Smooth muscle cell (in vitro differentiated cells): ENCODE measurements around the gene DRG2. TPM values are rescaled to one million over a fixed set of nuclear protein-coding genes. Genes with fewer than 3 reads are reported as not detected.

Experiments
- DNase-seq: peaks from one replicate; lab custom pipeline; 2025; ENCODE audit not compliant: unreplicated experiment; lab: John Stamatoyannopoulos, UW
- H2AFZ ChIP-seq: fragments of 200-600 bp; sonication (generic); 2 replicates; pipeline ENCODE4 v1.6.0; 2016; ENCODE audit warnings: antibody characterized with exemption, low read depth, mild to moderate bottlenecking
- H3F3A ChIP-seq: fragments of 200-600 bp; sonication (generic); 2 replicates; pipeline ENCODE4 v1.6.0; 2017; ENCODE audit warnings: antibody characterized with exemption, low read depth
- H3K27ac ChIP-seq: fragments of 200-600 bp; sonication (generic); 2 replicates; pipeline ENCODE4 v1.5.1; 2016; ENCODE audit warnings: low read depth, mild to moderate bottlenecking
- H3K27me3 ChIP-seq: fragments of 200-600 bp; sonication (generic); 2 replicates; pipeline ENCODE4 v1.6.1; 2016; ENCODE audit warnings: low read depth, mild to moderate bottlenecking
- H3K36me3 ChIP-seq: fragments of 200-600 bp; sonication (generic); 2 replicates; pipeline ENCODE4 v1.5.1; 2016; ENCODE audit warnings: low read depth
- H3K4me1 ChIP-seq: fragments of 200-600 bp; sonication (generic); 2 replicates; pipeline ENCODE4 v1.5.1; 2016; ENCODE audit warnings: low read depth
- H3K4me2 ChIP-seq: fragments of 200-600 bp; sonication (generic); 2 replicates; pipeline ENCODE4 v1.6.0; 2016; ENCODE audit warnings: mild to moderate bottlenecking
- H3K4me3 ChIP-seq: fragments of 200-600 bp; sonication (generic); 2 replicates; pipeline ENCODE4 v1.5.1; 2016; ENCODE audit warnings: mild to moderate bottlenecking
- H3K79me2 ChIP-seq: fragments of 200-600 bp; sonication (generic); 2 replicates; pipeline ENCODE4 v1.6.0; 2016; ENCODE audit warnings: low read depth, mild to moderate bottlenecking
- H3K9ac ChIP-seq: fragments of 200-600 bp; sonication (generic); 2 replicates; pipeline ENCODE4 v1.6.0; 2016; ENCODE audit warnings: low read depth
- H3K9me3 ChIP-seq: fragments of 200-600 bp; sonication (generic); replicated peaks from 2 replicates; pipeline ENCODE4 v1.5.1; 2016; ENCODE audit warnings: low read depth
- H4K20me1 ChIP-seq: fragments of 200-600 bp; sonication (generic); 2 replicates; pipeline ENCODE4 v1.6.0; 2016; ENCODE audit warnings: low read depth
- WGBS: methylation state at CpG from one replicate; pipeline ENCODE4 v1.1.7; 2016; ENCODE audit warnings: low lambda C conversion rate; 5-methylcytosine and 5-hydroxymethylcytosine counted together
- polyA plus RNA-seq: library from polyadenylated mRNA; unstranded; fragments of >200 nt; fragmentation: Nextera tagmentation; extraction: Ambion mirVana; gene quantifications from 2 replicates; pipeline ENCODE4 v1.2.1, GENCODE V29; 2016
- total RNA-seq: library from RNA; depleted of rRNA; stranded (reverse); fragments of >200 nt; gene quantifications from 2 replicates; pipeline ENCODE4 v1.2.3, GENCODE V29; 2014
- TF ChIP-seq, protein P1 (sequence below): fragments of 200-600 bp; sonication (generic); IDR thresholded peaks from 2 replicates; pipeline ENCODE4 v1.5.1; 2017; ENCODE audit warnings: borderline replicate concordance, mild to moderate bottlenecking, antibody characterized with exemption; ENCODE audit not compliant: insufficient read depth, poor library complexity, severe bottlenecking

The DRG2 gene
- total and polyA plus RNA-seq, 2 experiments from 2014 or later: 24.5 to 36.6 TPM

- no peaks in the 10 kb centered on the region for H3K27me3 ChIP-seq
- no peaks in the 10 kb centered on the region for H4K20me1 ChIP-seq
- H3K79me2 ChIP-seq: no peaks in the 10 kb centered on the region
- no peak overlapping the region for H3K27ac ChIP-seq
- no peak overlapping the region for H2AFZ ChIP-seq
- no peaks in the 10 kb centered on the region for H3K9me3 ChIP-seq
- no peaks in the 10 kb centered on the region for H3K4me1 ChIP-seq
- 89% methylated on average over 6 of the region's 6 CpGs for WGBS
- H3K36me3 ChIP-seq: no peaks in the 10 kb centered on the region
- TF ChIP-seq, protein P1, sequence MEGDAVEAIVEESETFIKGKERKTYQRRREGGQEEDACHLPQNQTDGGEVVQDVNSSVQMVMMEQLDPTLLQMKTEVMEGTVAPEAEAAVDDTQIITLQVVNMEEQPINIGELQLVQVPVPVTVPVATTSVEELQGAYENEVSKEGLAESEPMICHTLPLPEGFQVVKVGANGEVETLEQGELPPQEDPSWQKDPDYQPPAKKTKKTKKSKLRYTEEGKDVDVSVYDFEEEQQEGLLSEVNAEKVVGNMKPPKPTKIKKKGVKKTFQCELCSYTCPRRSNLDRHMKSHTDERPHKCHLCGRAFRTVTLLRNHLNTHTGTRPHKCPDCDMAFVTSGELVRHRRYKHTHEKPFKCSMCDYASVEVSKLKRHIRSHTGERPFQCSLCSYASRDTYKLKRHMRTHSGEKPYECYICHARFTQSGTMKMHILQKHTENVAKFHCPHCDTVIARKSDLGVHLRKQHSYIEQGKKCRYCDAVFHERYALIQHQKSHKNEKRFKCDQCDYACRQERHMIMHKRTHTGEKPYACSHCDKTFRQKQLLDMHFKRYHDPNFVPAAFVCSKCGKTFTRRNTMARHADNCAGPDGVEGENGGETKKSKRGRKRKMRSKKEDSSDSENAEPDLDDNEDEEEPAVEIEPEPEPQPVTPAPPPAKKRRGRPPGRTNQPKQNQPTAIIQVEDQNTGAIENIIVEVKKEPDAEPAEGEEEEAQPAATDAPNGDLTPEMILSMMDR: no peak
- H3K4me3 ChIP-seq: no peak overlapping the region
- DNase-seq: no peak
- no peak overlapping the region for H3K4me2 ChIP-seq
- no peak overlapping the region for H3K9ac ChIP-seq
- no peaks in the 10 kb centered on the region for H3F3A ChIP-seq
Measured at GRCh38 chr17:18105595-18105994, 17.8 kb downstream of the DRG2 start.

- Histone ChIP-seq H3K4me2 (no peak overlapping the region), H3K4me1 (no peaks in the 10 kb centered on the region), H3K27ac (no peak overlapping the region), H3K4me3 (no peak overlapping the region), H3K9me3 (no peaks in the 10 kb centered on the region), H3K36me3 (no peaks in the 10 kb centered on the region), H3K9ac (no peak overlapping the region), H2AFZ (no peak overlapping the region), H3K79me2 (no peaks in the 10 kb centered on the region), H3K27me3 (no peaks in the 10 kb centered on the region), H4K20me1 (no peaks in the 10 kb centered on the region), H3F3A (no peaks in the 10 kb centered on the region)
- 96% methylated on average over 9 of the region's 9 CpGs for WGBS
- no peak for DNase-seq
- TF ChIP-seq, protein P1: no peak
Measured at GRCh38 chr17:18106211-18106610, 18.5 kb downstream of the DRG2 start.

- H3K9ac ChIP-seq: no peak overlapping the region
- H2AFZ ChIP-seq: no peak overlapping the region
- H3K9me3 ChIP-seq: no peaks in the 10 kb centered on the region
- 95% methylated on average over 14 of the region's 14 CpGs for WGBS
- no peaks in the 10 kb centered on the region for H3K79me2 ChIP-seq
- DNase-seq: no peak
- no peak overlapping the region for H3K27ac ChIP-seq
- no peak overlapping the region for H3K4me2 ChIP-seq
- TF ChIP-seq, protein P1: no peak
- no peaks in the 10 kb centered on the region for H3K27me3 ChIP-seq
- H3F3A ChIP-seq: no peaks in the 10 kb centered on the region
- no peaks in the 10 kb centered on the region for H4K20me1 ChIP-seq
- H3K4me1 ChIP-seq: no peaks in the 10 kb centered on the region
- no peaks in the 10 kb centered on the region for H3K36me3 ChIP-seq
- no peak overlapping the region for H3K4me3 ChIP-seq
Measured at GRCh38 chr17:18107061-18107790, 19.5 kb downstream of the DRG2 start.

GRCh38 chr17:18107971-18108370 is 20.2 kb downstream of the DRG2 start:
- no peak overlapping the region for H3K9ac ChIP-seq
- H3K4me2 ChIP-seq: no peak overlapping the region
- WGBS: 93% methylated on average over 6 of the region's 6 CpGs
- no peaks in the 10 kb centered on the region for H3K4me1 ChIP-seq
- no peak overlapping the region for H3K4me3 ChIP-seq
- H3K79me2 ChIP-seq: no peaks in the 10 kb centered on the region
- TF ChIP-seq, protein P1: no peak
- no peaks in the 10 kb centered on the region for H3K27me3 ChIP-seq
- H3K9me3 ChIP-seq: no peaks in the 10 kb centered on the region
- H3F3A ChIP-seq: no peaks in the 10 kb centered on the region
- DNase-seq: no peak
- H4K20me1 ChIP-seq: no peaks in the 10 kb centered on the region
- no peaks in the 10 kb centered on the region for H3K36me3 ChIP-seq
- H3K27ac ChIP-seq: no peak overlapping the region
- H2AFZ ChIP-seq: no peak overlapping the region
